Measurements from ENCODE around the gene HCN4.
"Not testable (repeated sequence)": the region's sequence is repeated elsewhere in the genome, so short reads cannot be mapped to it uniquely, and the experiment has no call there.

The HCN4 gene

GRCh38 chr15:73368301-73369136, at the start of gene HCN4:
TSS of gene HCN4 (minus strand) at chr15:73368958. CDS start at chr15:73368270, 688 bp downstream.
- no peak for DNase-seq

- no peak for DNase-seq
Observed at GRCh38 chr15:73414876-73415275, 46.1 kb upstream of the HCN4 start.

DNA sequence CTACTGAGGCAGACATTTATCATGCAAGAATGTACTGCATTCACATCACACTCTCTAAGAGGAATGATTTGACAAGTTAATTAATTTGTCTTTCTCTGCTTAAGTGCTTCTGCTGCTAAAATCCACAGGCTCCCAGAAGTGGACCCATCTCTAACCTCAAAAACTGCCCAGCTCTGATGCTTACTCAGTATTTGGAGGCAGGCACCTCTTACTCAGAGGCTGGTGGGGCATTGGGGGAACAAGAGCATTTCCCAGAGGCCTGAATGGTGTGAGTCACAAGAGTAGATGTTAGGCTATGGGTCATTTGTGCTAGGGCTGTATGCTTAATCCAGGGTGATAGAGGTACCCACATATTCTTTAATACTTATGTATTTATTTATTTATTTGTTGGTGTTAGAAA, 34.4 kb upstream of the HCN4 start:
- no peak for DNase-seq

DNA sequence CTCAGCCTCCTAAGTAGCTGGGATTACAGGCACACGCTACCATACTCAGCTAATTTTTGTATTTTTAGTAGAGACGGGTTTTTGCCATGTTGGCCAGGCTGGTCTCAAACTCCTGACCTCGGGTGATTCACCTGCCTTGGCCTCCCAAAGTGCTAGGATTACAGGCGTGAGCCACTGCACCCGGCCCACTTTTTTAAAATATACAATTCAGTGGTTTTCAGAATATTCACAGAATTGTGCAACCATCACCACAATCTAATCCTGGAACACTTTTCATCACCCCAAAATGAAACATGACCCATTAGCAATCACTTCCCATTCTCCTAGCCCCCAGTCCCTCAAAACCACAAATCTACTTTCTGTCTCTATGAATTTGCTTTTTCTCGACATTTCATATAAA, 31.5 kb upstream of the HCN4 start:
- DNase-seq, result not testable (repeated sequence)

DNA sequence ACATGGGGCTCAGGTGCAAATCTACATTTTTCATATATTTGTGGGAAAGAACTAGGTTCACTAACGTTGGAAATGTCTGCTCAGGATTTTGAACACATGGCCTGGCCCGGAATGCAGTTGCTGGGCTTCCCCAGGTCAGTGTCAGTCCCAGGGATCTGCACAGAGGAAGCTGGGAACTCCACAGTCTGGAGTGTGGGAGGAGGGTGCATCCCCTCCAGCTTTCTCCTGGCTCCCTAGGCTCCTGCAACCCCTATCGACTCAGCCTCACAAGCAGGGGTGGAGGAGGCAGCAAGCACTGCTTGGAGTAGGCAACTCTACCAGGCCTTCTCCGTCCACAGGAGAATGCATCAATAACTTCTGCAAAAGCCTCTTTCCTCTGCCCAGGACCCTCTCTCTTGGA, 30.1 kb upstream of the HCN4 start:
- DNase-seq, result no peak

DNA sequence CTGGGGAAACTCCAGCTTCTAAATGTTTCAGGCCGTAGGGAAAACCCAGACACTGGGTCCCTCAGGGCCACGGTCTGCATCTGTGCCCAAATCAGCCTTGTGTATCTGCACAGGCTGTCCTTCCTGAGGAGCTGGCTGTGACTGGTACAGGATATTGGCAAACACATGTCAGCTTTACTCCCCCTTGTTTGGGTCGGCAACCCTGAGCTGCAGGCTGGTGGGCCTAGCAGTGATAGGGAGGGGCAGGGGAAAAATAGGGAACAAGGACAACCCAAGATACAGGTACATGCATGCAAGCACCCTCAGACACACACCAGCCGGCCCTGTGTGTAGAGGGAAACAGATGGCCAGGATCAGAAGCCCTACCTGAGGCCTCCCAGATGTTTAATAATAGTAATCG, 28.7 kb upstream of the HCN4 start:
- DNase-seq, result no peak

GRCh38 chr15:73395671-73396070, 26.9 kb upstream of the HCN4 start:
- DNase-seq, result no peak

DNA sequence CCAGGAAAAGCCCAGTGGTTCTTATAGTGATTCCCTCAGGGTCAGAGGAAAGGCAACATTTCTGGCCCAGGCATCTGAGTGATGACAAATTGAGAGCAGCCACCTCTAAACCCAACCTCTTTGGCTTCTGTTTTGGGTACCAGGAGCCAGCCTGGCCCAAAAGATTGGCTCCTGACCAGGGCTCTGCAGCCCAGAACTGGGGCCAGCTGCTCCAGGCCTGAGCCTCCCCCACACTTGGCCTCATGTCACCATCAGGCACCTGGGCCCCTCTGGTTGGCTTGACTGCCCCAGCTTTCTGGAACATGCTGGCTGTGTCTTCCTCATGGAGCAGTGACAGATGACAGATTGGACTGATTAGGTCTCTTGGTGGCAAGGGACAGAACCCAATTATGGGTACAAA, 26.0 kb upstream of the HCN4 start:
- no peak for DNase-seq

- no peak for DNase-seq
Observed at GRCh38 chr15:73393336-73393735, 24.6 kb upstream of the HCN4 start.

- no peak for DNase-seq
Observed at GRCh38 chr15:73392025-73392424, 23.3 kb upstream of the HCN4 start.

DNA sequence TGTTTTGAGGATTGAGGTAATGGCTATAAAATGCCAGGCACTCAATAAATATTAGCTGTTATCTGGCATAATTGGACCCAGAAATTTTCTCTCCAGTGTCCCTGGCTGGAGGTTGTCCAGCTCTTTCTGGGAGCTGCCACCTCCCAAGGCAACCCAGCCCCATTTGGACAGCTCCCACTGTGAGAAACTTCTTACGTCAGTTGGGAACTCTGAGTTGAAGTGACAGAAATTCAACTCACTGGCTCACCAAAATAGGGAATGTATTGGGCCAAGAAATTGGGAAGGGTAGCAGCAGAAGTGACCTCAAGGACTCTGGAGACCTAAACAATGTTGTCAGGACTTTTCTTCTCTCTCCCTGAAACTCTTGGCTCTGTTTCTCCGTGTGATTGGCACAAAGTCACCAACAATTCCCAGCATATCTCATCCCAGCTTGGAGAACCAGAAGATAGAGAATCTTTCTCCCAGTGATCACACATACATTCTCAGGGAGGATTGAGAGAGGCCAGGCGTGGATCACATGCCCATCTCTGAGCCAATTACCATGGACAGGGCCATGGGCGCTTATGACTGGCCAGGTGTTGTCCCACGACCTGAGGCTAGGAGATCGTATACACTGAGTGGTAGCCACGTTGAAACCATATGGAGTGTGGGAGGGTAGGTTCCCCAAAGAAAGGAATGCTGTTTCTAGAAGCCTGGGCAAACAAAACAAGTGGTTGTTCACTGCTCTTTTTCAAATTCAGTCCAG, 22.5 kb upstream of the HCN4 start:
- no peak for DNase-seq

- no peak for DNase-seq
Observed at GRCh38 chr15:73389971-73390544, 21.3 kb upstream of the HCN4 start.

DNA sequence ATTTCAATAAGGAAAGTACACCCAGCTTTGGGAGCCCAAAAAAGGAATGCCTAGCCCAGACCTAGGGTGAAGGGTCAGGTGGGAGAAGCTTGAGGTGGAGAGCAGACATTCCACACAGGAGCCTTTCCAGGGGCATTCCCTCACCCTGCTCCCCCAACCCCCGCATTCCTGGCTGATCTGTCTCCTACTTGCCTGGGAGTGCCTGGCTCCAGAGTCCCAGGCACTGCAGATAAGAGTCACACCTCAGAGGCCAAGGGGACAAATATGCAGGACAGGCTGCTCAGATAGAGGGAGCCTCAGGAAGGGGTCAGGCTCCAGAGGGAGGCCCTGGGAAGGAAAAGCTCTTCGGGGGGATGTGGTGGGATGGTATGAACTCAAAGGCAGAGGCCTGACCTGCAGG, 20.8 kb upstream of the HCN4 start:
- no peak for DNase-seq

GRCh38 chr15:73388256-73388781, 19.6 kb upstream of the HCN4 start:
- DNase-seq, result no peak

DNA sequence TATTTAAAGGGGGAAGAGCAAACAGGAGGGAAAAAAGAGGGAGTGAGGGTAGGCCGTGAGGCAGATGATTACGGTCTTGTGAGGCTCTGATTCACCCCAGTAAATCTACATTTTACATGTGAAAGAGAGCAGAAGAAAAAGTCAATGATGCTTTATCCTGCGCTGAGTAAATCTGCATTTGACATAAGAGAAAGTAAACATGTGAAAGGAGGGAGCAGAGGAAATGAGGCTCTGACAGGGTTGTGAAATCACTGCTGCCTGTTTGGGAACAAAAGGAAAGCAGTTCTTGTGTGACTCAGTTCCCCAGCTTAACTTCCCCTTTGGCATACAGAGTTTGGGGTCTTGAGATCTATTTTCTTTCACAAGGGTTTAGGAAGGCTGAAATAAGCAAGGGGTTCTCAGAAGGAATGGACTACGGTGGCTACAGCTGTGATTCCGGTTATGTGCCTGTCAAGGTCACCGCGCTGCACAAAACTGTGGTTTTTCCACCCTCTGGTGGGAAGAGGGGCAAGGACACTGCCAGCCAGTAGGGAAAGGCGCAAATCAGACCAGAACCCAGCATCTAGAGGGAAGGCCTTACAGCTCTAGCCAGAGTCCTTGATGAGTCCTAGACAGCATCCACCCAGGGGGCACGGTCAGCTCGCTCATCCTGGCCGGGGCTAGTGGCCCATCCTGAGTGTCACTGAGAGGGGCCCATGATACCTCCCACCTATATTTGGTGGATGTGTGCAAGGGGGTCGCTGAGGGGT, 18.9 kb upstream of the HCN4 start:
- no peak for DNase-seq

GRCh38 chr15:73386886-73387506, 18.2 kb upstream of the HCN4 start:
- no peak for DNase-seq

DNA sequence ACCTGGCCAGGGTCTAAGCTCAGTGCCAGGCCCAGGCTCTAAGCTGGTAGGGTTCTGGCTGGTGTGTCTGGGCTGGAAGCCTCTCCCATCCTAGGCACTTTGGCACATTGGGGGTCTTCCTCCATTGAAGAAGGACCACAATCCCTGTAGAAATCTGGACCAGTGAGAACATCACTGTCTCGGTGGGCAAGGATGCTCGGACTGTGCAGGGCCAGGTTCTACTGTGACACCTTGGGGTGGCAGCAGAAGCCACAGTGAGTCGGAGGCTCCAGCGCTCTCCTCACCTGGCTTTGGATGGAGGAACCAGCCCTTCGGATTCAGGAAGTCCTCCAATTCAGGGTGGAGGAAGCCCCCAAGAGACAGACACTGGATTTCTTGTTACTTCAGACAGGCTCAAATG, 17.5 kb upstream of the HCN4 start:
- DNase-seq, result no peak

GRCh38 chr15:73385205-73385604, 16.4 kb upstream of the HCN4 start:
- DNase-seq, result no peak

GRCh38 chr15:73383310-73384189, 14.8 kb upstream of the HCN4 start:
- no peak for DNase-seq

- no peak for DNase-seq
Observed at GRCh38 chr15:73382115-73382514, 13.4 kb upstream of the HCN4 start.

- no peak for DNase-seq
Observed at GRCh38 chr15:73380661-73381060, 11.9 kb upstream of the HCN4 start.

All from Kasumi-1 (cell line).